NCI-H1694 (cell line): ENCODE results near the gene CALHM3.
"Not testable (repeated sequence)": the region's sequence is repeated elsewhere in the genome, so short reads cannot be mapped to it uniquely, and the experiment has no call there.

Experiments
- DNase-seq: peaks from one replicate; lab custom pipeline; 2025; lab: John Stamatoyannopoulos, UW

The CALHM3 gene

GRCh38 chr10:103479135-103479534 lies at the start of gene CALHM3:
Gene CALHM3 (minus strand): TSS chr10:103479240. CDS start chr10:103479032, 208 bp downstream.
- no peak for DNase-seq

GRCh38 chr10:103528549-103528948 lies 49.5 kb upstream of the CALHM3 start:
- no peak for DNase-seq

DNA sequence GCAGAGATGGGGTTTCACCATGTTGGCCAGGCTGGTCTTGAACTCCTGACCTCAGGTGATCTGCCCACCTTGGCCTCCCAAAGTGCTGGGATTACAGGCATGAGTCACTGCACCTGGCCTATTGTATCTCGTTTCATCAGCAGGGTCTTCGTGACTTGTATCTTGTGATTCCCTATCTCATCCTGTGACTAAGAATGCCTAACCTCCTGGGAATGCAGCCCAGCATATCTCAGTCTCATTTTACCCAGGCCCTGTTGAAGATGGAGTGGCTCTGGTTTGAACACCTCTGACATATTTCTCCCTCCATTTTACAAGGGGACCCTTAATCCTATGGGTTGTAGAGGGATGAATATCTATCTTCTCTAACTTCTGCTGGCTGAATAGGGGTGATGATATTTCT lies 48.4 kb upstream of the CALHM3 start:
- DNase-seq = not testable (repeated sequence)

DNA sequence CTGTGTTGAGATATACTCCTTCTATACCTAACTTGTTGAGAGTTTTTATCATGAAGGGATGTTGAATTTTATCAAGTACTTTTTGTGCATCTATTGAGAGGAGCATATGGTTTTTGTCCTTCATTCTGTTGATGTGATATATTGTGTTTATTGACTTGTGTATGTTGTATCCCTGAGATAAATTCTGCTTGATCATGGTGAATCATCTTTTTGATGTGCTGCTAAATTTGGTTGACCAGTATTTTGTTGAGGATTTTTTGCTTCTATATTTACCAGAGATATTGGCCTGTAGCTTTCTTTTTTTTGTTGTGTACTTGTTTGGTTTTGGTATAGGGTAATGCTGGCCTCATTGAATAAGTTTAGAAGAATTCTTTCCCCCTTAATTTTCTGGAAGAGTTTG lies 46.9 kb upstream of the CALHM3 start:
- no peak for DNase-seq

- DNase-seq = no peak
Observed at GRCh38 chr10:103523683-103524082, 44.6 kb upstream of the CALHM3 start.

- DNase-seq = not testable (repeated sequence)
Observed at GRCh38 chr10:103522006-103522405, 43.0 kb upstream of the CALHM3 start.

- DNase-seq = no peak
Observed at GRCh38 chr10:103519798-103520197, 40.8 kb upstream of the CALHM3 start.

GRCh38 chr10:103517234-103518085 lies 38.4 kb upstream of the CALHM3 start:
- no peak for DNase-seq

DNA sequence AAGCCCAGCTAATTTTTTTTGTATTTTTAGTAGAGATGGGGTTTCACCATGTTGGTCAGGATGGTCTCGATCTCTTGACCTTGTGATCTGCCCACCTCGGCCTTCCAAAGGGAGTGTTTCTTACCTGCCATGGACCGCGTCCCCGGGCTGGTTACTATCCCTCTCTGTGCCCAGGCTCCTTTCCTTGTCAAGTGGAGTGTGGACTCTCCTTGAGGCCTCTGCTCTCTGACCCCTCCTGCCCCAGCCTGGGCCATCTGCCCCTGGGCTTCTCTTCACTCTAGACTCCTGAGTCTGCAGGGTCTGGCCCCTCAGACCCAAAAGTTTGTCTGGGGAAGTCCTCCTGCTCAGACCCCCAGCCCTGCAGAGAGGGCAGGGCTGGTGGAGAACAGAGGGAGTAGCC lies 35.2 kb upstream of the CALHM3 start:
- no peak for DNase-seq

DNA sequence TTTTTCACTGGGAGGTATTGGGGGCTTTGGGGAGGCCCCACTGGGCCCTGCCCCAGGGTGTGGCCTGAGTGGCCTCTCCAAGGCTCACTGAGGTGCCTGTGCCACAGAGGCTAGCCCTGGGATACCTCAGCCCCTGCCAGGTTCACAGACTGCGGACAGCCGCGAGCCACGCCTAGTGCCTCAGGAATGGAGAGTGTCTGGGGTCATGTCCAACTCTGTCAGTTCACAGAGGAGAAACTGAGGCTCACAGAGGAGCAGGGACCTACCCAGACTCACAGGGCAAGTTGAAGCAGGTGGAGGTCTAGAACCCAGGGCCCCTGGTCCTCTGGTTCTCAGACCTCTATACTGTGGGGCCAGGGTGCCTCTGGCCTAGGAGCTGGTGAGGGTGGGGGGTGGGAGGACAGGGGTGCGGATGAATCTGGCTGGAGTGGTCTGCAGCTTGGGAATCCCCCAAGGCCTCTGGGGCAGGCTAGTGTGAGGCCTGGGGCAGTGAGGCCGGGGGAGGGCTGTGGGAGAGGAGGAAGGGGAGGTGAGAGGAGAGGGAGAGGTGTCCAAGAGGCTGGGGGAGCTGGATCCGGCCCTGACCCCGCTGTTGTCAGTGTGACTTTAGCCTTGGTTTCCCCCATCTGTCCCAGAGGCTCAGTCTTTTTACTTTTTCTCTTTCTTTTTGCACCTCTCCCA lies 34.5 kb upstream of the CALHM3 start:
- no peak for DNase-seq

GRCh38 chr10:103512591-103513379 lies 33.7 kb upstream of the CALHM3 start:
- no peak for DNase-seq

GRCh38 chr10:103512166-103512565 lies 33.1 kb upstream of the CALHM3 start:
- DNase-seq = no peak

DNA sequence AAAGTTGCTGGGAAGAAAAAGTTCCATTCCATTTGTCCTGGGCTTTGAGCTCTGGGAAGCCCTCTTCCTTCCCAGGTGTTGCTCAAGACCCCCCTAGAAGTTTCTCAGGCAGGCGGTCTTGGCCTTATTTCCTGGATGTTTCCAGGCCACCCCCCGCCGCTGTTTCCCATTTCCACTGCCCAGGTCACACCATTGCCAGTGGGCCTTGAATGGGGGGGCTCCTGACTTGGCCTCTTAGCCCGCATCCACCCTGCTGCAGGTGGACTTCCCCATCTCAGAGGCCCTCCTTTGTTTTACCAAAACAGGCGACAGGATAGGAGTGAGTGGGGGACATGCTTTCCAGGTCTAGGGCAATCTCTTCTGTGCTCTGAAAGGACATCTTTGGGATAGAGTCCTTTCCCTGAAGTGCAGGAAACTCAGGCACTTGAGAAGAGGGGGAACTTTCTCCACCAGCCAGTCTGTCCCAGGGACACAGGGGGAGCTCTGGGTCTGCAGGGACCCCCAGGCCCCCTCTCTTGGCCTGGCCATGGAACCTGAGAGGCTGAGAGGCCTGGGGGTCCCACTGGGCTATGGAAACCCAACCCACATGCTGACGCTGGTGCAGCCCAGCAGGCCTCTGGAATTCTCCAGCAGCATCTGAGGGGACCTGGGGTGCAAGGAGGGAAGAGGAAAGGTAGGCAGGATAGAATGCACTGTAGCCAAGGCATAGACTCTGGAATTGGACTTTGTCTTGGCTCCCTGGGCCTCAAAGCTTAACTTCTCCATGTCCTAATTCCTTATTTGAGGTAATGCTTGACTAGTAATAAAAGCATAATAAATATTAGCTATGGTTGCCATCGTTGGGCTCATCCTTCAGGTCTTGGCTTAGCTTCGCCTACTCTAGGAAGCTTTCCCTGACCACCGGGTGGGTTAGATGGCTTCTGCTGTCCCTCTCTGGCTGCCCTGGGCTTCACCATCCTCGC lies 32.0 kb upstream of the CALHM3 start:
- no peak for DNase-seq

- DNase-seq = no peak
Observed at GRCh38 chr10:103510046-103510685, 31.1 kb upstream of the CALHM3 start.

GRCh38 chr10:103507235-103508191 lies 28.5 kb upstream of the CALHM3 start:
- no peak for DNase-seq

- no peak for DNase-seq
Observed at GRCh38 chr10:103506061-103506460, 27.0 kb upstream of the CALHM3 start.

GRCh38 chr10:103504181-103504783 lies 25.2 kb upstream of the CALHM3 start:
- DNase-seq = no peak

DNA sequence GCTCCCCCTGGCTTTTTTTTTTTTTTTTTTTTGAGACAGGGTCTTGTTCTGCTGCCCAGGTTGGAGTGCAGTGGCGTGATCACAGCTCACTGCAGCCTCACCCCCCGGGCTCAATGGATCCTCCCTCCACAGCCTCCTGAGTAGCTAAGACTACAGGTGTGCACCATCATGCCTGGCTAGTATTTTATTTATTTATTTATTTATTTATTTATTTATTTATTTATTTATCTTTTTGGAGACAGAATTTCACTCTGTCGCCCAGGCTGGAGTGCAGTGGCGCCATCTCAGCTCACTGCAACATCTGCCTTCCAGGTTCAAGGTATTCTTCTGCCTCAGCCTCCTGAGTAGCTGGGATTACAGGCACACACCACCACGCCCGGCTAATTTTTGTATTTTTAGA lies 24.7 kb upstream of the CALHM3 start:
- not testable (repeated sequence) for DNase-seq
